GM23338 (cell line): ENCODE measurements around the gene SERPINA1. TPM values are rescaled to one million over a fixed set of nuclear protein-coding genes. Genes with fewer than 3 reads are reported as not detected.

Source experiments
- ATAC-seq: fragments of 200-7000 bp; cut with Tn5 transposase; 3 replicates; pipeline ENCODE4 v1.9.1; 2020
- DNase-seq: peaks from one replicate; pipeline ENCODE4 v3.0.0-alpha.2; 2015; ENCODE audit warnings: low spot score
- H2AFZ ChIP-seq: fragments of 200-600 bp; sonication (generic); 2 replicates; pipeline ENCODE4 v1.8.0; 2016; ENCODE audit warnings: antibody characterized with exemption, mild to moderate bottlenecking, moderate library complexity
- H3F3A ChIP-seq: fragments of 200-600 bp; sonication (generic); replicated peaks from 2 replicates; pipeline ENCODE4 v1.8.0; 2017; ENCODE audit warnings: antibody characterized with exemption, mixed run types, low read depth
- H3K27ac ChIP-seq: fragments of 200-600 bp; sonication (generic); 2 replicates; pipeline ENCODE4 v1.6.1; 2016; ENCODE audit warnings: low read depth
- H3K27me3 ChIP-seq: fragments of 200-600 bp; sonication (generic); 2 replicates; pipeline ENCODE4 v1.8.0; 2016; ENCODE audit warnings: mild to moderate bottlenecking, mixed run types, moderate library complexity; ENCODE audit not compliant: insufficient read depth
- H3K36me3 ChIP-seq: fragments of 200-600 bp; sonication (generic); 2 replicates; pipeline ENCODE4 v1.8.0; 2016; ENCODE audit warnings: mild to moderate bottlenecking; ENCODE audit not compliant: insufficient read depth
- H3K4me1 ChIP-seq: fragments of 200-600 bp; sonication (generic); 2 replicates; pipeline ENCODE4 v1.8.0; 2016; ENCODE audit warnings: mild to moderate bottlenecking, moderate library complexity; ENCODE audit not compliant: insufficient read depth
- H3K4me2 ChIP-seq: fragments of 200-600 bp; sonication (generic); 2 replicates; pipeline ENCODE4 v1.7.1; 2017; ENCODE audit warnings: mixed run types
- H3K4me3 ChIP-seq: fragments of 200-600 bp; sonication (generic); 2 replicates; pipeline ENCODE4 v1.6.1; 2016; ENCODE audit warnings: mixed run types
- H3K79me2 ChIP-seq: fragments of 200-600 bp; sonication (generic); replicated peaks from 2 replicates; pipeline ENCODE4 v1.8.0; 2017; ENCODE audit warnings: mild to moderate bottlenecking; ENCODE audit not compliant: insufficient read depth
- H3K9me2 ChIP-seq: fragments of 200-600 bp; sonication (generic); 2 replicates; pipeline ENCODE4 v1.8.0; 2017; ENCODE audit not compliant: insufficient read depth
- H4K20me1 ChIP-seq: fragments of 200-600 bp; sonication (generic); replicated peaks from 2 replicates; pipeline ENCODE4 v1.8.0; 2017; ENCODE audit warnings: mild to moderate bottlenecking; ENCODE audit not compliant: insufficient read depth
- H3K27ac Mint-ChIP-seq: 2 replicates; pipeline ENCODE4 v1.8.0; 2020; ENCODE audit warnings: inconsistent platforms, mild to moderate bottlenecking, moderate library complexity, mixed read lengths
- H3K27me3 Mint-ChIP-seq: 3 replicates; pipeline ENCODE4 v1.8.0; 2022; ENCODE audit warnings: low read depth, mild to moderate bottlenecking, moderate library complexity, mixed read lengths, inconsistent platforms; ENCODE audit not compliant: insufficient read depth, poor library complexity
- H3K36me3 Mint-ChIP-seq: 3 replicates; pipeline ENCODE4 v1.8.0; 2021; ENCODE audit warnings: low read depth, mild to moderate bottlenecking, inconsistent platforms, moderate library complexity, mixed read lengths
- H3K4me1 Mint-ChIP-seq: 3 replicates; pipeline ENCODE4 v1.8.0; 2020; ENCODE audit warnings: mild to moderate bottlenecking, inconsistent platforms, mixed read lengths
- H3K4me3 Mint-ChIP-seq: 3 replicates; pipeline ENCODE4 v1.8.0; 2021; ENCODE audit warnings: moderate library complexity, mild to moderate bottlenecking, inconsistent platforms, mixed read lengths
- H3K9me3 Mint-ChIP-seq: 3 replicates; pipeline ENCODE4 v1.8.0; 2020; ENCODE audit warnings: moderate library complexity, mild to moderate bottlenecking, inconsistent platforms, mixed read lengths
- EZH2phosphoT487 ChIP-seq: fragments of 200-600 bp; sonication (generic); IDR thresholded peaks from one replicate; pipeline ENCODE4 v1.8.1; 2018; ENCODE audit warnings: antibody characterized with exemption; ENCODE audit not compliant: unreplicated experiment
- STAT1 ChIP-seq: IDR thresholded peaks from one replicate; pipeline ENCODE4 v1.6.1; 2016; ENCODE audit warnings: antibody characterized with exemption; ENCODE audit not compliant: unreplicated experiment
- ZNF114 ChIP-seq: fragments of 250-450 bp; sonication (Bioruptor Pico); IDR thresholded peaks from 2 replicates; pipeline ENCODE4 v1.5.0; 2020; ENCODE audit warnings: mild to moderate bottlenecking, moderate library complexity
- polyA plus RNA-seq: library from polyadenylated mRNA; unstranded; fragments of >200 nt; fragmentation: Nextera tagmentation; extraction: Ambion mirVana; gene quantifications from 2 replicates; pipeline ENCODE4 v1.2.1, GENCODE V29; 2016
- total RNA-seq: library from RNA; depleted of rRNA; stranded (reverse); fragments of >200 nt; shearing (Covaris generic); gene quantifications from 2 replicates; pipeline ENCODE4 v1.2.3, GENCODE V29; 2014
- TF ChIP-seq, protein P1 (sequence below), 2 experiments: fragments of 200-600 bp in 1 of 2; sonication (generic) in 1 of 2; conservative IDR thresholded peaks; 2 replicates each; pipeline versions ENCODE4 v1.5.1 to v1.6.1; 2016 to 2017; ENCODE audit warnings: antibody characterized with exemption in 2 of 2, low read depth in 2 of 2, mild to moderate bottlenecking in 2 of 2, moderate library complexity in 1 of 2
- TF ChIP-seq, protein P2 (sequence below): fragments of 250-450 bp; sonication (Bioruptor Pico); IDR thresholded peaks from 2 replicates; pipeline ENCODE4 v1.5.0; 2020; ENCODE audit warnings: mild to moderate bottlenecking, moderate library complexity
- TF ChIP-seq, protein P3 (sequence below): IDR thresholded peaks from one replicate; pipeline ENCODE4 v1.6.1; 2018; ENCODE audit warnings: antibody characterized with exemption; ENCODE audit not compliant: unreplicated experiment

Gene SERPINA1
- total and polyA plus RNA-seq, 2 experiments from 2014 or later, result not detected

DNA sequence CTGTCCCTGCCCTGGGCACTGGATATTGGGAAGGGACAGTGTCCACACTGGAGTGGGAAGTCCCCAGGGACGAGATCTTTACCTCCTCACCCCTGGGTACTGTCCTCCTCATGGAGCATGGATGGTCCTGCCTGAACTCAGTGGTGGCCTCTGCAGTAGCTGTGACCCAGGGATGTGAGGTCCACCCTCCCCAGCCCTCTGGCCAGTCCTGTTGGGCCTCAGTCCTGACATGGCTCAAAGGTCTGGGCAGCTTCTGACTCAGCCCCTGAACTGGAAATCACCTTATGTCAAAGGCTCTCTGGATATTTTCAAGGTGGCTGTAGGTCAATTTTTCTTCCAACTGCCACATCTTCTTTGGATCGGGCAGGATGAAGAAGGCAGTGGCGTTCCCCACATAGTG is 24.4 kb downstream of the SERPINA1 start:
- no peak for DNase-seq

More for the DNA sequence above, 24.4 kb downstream of the SERPINA1 start:
- H2AFZ ChIP-seq, result no peak overlapping the region
- H3K4me3 ChIP-seq, result no peak overlapping the region
- H3K79me2 ChIP-seq, result no peaks in the 10 kb centered on the region
- Mint-ChIP-seq H3K4me3 (no peak overlapping the region), H3K27ac (no peak overlapping the region), H3K27me3 (peaks cover 2% of the 10 kb centered on the region), H3K9me3 (no peaks in the 10 kb centered on the region), H3K4me1 (no peaks in the 10 kb centered on the region; the same call in 2 of the 3 replicates), H3K36me3 (no peaks in the 10 kb centered on the region)
- no peak for ATAC-seq
- no peak overlapping the region for H3K27ac ChIP-seq
- H3F3A ChIP-seq, result no peaks in the 10 kb centered on the region
- H3K36me3 ChIP-seq, result no peaks in the 10 kb centered on the region
- no peaks in the 10 kb centered on the region for H3K27me3 ChIP-seq
- H3K9me2 ChIP-seq, result no peaks in the 10 kb centered on the region
- no peaks in the 10 kb centered on the region for H3K4me1 ChIP-seq
- no peaks in the 10 kb centered on the region for H4K20me1 ChIP-seq
- TF ChIP-seq EZH2phosphoT487 (no peak), ZNF114 (CRISPR knock-in tag) (no peak), STAT1 (no peak)
- TF ChIP-seq, protein P1, sequence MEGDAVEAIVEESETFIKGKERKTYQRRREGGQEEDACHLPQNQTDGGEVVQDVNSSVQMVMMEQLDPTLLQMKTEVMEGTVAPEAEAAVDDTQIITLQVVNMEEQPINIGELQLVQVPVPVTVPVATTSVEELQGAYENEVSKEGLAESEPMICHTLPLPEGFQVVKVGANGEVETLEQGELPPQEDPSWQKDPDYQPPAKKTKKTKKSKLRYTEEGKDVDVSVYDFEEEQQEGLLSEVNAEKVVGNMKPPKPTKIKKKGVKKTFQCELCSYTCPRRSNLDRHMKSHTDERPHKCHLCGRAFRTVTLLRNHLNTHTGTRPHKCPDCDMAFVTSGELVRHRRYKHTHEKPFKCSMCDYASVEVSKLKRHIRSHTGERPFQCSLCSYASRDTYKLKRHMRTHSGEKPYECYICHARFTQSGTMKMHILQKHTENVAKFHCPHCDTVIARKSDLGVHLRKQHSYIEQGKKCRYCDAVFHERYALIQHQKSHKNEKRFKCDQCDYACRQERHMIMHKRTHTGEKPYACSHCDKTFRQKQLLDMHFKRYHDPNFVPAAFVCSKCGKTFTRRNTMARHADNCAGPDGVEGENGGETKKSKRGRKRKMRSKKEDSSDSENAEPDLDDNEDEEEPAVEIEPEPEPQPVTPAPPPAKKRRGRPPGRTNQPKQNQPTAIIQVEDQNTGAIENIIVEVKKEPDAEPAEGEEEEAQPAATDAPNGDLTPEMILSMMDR (conservative IDR thresholded peaks at IDR 0.05; ENCODE audit: low read depth in 2 of 2), result no peak
- TF ChIP-seq, protein P2, sequence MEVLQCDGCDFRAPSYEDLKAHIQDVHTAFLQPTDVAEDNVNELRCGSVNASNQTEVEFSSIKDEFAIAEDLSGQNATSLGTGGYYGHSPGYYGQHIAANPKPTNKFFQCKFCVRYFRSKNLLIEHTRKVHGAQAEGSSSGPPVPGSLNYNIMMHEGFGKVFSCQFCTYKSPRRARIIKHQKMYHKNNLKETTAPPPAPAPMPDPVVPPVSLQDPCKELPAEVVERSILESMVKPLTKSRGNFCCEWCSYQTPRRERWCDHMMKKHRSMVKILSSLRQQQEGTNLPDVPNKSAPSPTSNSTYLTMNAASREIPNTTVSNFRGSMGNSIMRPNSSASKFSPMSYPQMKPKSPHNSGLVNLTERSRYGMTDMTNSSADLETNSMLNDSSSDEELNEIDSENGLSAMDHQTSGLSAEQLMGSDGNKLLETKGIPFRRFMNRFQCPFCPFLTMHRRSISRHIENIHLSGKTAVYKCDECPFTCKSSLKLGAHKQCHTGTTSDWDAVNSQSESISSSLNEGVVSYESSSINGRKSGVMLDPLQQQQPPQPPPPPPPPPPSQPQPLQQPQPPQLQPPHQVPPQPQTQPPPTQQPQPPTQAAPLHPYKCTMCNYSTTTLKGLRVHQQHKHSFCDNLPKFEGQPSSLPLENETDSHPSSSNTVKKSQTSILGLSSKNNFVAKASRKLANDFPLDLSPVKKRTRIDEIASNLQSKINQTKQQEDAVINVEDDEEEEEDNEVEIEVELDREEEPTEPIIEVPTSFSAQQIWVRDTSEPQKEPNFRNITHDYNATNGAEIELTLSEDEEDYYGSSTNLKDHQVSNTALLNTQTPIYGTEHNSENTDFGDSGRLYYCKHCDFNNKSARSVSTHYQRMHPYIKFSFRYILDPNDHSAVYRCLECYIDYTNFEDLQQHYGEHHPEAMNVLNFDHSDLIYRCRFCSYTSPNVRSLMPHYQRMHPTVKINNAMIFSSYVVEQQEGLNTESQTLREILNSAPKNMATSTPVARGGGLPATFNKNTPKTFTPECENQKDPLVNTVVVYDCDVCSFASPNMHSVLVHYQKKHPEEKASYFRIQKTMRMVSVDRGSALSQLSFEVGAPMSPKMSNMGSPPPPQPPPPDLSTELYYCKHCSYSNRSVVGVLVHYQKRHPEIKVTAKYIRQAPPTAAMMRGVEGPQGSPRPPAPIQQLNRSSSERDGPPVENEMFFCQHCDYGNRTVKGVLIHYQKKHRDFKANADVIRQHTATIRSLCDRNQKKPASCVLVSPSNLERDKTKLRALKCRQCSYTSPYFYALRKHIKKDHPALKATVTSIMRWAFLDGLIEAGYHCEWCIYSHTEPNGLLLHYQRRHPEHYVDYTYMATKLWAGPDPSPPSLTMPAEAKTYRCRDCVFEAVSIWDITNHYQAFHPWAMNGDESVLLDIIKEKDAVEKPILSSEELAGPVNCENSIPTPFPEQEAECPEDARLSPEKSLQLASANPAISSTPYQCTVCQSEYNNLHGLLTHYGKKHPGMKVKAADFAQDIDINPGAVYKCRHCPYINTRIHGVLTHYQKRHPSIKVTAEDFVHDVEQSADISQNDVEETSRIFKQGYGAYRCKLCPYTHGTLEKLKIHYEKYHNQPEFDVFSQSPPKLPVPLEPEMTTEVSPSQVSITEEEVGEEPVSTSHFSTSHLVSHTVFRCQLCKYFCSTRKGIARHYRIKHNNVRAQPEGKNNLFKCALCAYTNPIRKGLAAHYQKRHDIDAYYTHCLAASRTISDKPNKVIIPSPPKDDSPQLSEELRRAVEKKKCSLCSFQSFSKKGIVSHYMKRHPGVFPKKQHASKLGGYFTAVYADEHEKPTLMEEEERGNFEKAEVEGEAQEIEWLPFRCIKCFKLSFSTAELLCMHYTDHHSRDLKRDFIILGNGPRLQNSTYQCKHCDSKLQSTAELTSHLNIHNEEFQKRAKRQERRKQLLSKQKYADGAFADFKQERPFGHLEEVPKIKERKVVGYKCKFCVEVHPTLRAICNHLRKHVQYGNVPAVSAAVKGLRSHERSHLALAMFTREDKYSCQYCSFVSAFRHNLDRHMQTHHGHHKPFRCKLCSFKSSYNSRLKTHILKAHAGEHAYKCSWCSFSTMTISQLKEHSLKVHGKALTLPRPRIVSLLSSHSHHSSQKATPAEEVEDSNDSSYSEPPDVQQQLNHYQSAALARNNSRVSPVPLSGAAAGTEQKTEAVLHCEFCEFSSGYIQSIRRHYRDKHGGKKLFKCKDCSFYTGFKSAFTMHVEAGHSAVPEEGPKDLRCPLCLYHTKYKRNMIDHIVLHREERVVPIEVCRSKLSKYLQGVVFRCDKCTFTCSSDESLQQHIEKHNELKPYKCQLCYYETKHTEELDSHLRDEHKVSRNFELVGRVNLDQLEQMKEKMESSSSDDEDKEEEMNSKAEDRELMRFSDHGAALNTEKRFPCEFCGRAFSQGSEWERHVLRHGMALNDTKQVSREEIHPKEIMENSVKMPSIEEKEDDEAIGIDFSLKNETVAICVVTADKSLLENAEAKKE (CRISPR knock-in tag), result no peak
- TF ChIP-seq, protein P3, sequence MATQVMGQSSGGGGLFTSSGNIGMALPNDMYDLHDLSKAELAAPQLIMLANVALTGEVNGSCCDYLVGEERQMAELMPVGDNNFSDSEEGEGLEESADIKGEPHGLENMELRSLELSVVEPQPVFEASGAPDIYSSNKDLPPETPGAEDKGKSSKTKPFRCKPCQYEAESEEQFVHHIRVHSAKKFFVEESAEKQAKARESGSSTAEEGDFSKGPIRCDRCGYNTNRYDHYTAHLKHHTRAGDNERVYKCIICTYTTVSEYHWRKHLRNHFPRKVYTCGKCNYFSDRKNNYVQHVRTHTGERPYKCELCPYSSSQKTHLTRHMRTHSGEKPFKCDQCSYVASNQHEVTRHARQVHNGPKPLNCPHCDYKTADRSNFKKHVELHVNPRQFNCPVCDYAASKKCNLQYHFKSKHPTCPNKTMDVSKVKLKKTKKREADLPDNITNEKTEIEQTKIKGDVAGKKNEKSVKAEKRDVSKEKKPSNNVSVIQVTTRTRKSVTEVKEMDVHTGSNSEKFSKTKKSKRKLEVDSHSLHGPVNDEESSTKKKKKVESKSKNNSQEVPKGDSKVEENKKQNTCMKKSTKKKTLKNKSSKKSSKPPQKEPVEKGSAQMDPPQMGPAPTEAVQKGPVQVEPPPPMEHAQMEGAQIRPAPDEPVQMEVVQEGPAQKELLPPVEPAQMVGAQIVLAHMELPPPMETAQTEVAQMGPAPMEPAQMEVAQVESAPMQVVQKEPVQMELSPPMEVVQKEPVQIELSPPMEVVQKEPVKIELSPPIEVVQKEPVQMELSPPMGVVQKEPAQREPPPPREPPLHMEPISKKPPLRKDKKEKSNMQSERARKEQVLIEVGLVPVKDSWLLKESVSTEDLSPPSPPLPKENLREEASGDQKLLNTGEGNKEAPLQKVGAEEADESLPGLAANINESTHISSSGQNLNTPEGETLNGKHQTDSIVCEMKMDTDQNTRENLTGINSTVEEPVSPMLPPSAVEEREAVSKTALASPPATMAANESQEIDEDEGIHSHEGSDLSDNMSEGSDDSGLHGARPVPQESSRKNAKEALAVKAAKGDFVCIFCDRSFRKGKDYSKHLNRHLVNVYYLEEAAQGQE, result no peak
- no peak overlapping the region for H3K4me2 ChIP-seq
